NCI-H1417 (cell line): ENCODE data around the gene NETO2.
"Not testable (repeated sequence)": the region's sequence is repeated elsewhere in the genome, so short reads cannot be mapped to it uniquely, and the experiment has no call there.

Experiments used
- DNase-seq, 3 experiments: peaks; one replicate each; lab custom pipeline; 2025; lab: John Stamatoyannopoulos, UW

The NETO2 gene

DNA sequence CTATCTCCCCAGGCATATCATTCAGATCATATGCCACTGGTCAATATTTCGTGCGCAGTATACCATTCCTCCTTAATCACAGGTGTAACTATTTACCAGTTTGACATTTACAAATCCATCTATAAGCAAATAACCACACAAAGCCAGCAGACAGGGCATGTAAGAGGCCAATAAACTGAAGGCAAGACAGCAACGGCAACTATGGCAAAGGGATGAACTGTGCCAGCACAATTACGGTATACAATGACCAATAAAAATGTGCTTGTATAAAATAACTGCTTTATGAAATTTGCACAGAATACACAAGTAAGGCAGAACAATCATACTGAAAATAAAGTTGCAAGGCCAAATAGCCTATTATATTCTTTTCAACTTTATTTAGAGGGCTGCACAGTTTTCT is 9.2 kb downstream of the NETO2 start:
- peak in 1 of 3 experiments; percentile 38 for DNase-seq

DNA sequence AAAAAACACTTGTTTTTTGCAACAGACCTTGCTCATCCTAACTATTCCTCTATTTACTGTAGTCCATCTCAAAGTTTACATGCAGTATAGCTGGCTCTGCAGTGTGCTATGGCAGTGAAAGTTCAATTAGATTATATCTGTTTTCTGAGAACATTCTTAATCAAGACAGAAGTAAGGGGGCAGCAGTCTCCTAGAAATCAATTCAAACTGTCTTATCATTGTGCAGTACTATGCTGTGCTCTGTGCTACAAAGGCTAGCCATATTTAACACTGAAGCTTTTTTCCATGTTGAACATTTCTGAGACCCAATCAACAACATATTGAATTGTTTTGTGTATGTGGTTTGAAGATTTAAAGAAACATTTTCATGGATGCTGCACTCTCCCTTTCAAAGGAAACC is 11.4 kb downstream of the NETO2 start:
- DNase-seq, result no peak

DNA sequence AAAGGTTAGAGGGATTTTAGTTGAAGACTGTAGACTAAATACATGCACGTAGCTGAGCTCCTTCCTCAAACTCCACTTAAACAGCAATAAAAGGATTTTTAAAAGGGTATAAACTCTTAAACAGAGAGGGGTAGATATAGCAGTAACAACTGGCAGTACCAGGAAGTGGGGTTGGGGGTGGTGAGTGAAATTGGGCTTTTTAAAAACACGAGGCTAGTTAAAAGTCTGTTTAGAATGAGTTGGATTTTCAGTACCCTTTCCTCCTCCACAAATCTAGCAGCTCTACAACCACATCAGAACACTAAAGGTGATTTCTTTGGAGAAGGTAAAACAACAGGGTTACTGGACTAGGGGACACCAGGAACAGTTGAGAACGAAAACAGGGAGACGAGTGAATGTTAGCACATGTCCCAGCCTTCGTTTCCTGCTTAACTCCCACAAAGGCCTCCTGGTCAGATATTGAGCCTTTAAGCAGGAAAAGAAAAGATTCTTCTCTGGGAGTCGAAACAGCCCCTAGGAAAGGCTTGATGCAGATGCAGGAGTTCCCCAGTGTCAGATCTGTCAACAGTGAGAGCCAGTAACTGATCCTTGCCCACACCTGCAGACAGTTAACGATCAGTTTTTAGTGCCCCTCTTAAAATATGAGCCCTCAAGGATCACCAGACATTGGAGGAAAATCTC is 13.8 kb downstream of the NETO2 start:
- DNase-seq, result no peak

DNA sequence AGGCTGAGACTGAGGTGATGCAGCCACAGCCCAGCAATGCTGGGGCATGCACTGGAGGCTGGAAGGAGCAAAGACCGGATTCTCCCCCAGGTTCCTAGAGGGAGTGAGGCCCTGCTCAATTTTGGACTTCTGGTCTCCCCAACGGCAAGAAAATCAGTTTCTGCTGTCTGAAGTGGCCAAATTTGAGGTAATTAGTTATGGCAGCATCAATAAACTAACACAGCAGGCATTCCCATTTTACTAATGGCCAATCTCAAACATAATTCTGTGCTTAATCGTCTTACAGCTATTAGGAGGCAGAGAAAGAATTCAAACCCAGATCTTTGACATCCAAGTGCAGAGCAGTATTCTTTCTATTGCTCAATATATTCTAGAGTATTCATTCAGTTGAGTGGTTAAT is 16.2 kb downstream of the NETO2 start:
- peak in 2 of 3 experiments; percentile 1 to 12 for DNase-seq

DNA sequence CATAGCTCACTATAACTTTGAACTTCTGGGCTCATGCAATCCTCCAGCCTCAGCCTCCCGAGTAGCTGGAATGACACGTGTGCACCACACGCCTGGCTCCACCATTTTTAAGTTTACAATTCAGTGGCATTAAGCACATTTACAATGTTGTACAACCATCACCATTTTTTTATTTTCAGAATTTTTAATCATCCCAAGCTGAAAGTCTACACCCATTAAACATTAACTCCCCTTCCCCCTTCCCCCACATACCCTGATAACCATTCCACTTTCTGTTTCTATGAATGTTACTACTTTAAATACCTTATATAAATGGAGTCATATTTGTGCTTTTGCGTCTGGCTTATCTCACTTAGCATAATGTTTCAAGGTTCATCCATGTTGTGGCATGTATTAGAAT is 18.0 kb downstream of the NETO2 start:
- no peak for DNase-seq

DNA sequence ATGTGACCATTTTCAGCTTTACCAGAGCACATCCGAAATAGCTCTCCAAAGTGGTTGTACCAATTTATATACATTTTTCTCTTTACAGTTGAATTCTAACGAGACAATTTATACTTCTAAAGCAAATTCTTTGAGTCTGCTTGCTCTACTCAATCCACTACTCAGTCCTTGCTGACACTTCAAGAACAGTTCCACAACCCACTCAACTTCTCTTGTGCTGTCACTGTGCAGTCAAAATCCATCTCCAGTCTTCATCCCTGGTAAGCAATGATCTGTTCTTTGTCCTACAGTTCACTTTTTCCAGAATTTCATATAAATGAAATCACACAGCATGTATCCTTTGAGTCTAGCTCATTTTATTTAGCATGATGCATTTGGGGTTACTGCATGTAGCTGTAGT is 30.6 kb downstream of the NETO2 start:
- DNase-seq, result no peak

DNA sequence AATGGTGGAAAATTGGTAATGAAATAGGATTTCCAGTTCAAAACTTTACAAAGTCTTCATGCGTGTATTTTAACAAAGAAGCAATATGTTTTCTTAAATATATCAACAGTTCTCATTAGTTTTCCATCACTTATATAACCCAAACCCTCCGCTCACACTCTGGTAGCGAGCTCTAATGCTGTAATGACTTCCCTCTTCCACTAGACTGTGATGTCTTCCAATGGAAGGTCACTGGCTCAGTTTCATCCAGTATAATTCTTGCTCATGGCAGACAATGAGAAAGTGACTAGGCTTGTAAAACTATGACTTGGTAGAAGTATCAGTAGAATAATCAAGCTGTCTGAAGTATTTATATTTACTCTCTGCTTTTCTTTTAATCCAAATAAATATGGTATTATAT is 32.8 kb downstream of the NETO2 start:
- DNase-seq, result no peak

DNA sequence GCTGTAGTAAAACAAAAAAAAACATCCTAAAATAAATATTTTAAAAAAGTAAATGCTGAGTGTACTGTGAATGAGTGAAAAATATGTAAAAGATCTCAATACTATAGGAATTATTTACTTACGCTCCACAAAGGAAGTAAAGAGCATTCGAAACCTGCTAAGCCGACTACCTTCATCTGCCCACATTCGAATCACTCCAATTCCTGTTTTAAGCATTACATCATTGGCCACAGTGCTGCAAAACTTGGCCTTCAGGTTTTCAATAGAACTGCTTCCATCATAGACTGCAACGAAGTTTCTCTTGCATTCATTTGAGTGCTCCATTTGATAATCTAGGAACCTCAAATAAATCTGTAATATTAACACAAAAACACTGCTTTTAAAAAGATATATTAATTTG is 34.4 kb downstream of the NETO2 start:
- no peak for DNase-seq

DNA sequence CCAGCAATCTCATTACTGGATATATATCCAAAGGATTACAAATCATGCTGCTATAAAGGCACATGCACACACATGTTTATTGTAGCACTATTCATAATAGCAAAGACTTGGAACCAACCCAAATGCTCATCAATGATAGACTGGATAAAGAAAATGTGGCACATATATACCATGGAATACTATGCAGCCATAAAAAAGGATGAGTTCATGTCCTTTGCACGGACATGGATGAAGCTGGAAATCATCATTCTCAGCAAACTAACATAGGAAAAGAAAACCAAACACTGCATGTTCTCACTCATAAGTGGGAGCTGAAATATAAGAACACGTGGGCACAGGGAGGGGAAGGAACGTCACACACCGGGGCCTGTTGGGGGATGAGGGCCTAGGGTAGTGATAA is 40.8 kb downstream of the NETO2 start:
- not testable (repeated sequence) for DNase-seq

DNA sequence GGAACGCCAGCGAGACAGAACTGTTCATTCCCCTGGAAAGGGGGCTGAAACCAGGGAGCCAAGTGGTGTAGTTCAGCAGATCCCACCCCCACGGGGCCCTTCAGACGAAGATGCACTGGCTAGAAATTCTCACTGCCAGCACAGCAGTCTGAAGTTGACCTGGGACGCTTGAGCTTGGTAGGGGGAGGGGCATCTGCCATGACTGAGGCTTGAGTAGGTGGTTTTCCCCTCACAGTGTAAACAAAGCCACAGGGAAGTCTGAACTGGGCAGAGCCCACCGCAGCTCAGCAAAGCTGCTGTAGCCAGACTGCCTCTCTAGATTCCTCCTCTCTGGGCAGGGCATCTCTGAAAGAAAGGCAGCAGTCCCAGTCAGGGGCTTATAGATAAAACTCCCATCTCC is 46.6 kb downstream of the NETO2 start:
- DNase-seq, result not testable (repeated sequence)

DNA sequence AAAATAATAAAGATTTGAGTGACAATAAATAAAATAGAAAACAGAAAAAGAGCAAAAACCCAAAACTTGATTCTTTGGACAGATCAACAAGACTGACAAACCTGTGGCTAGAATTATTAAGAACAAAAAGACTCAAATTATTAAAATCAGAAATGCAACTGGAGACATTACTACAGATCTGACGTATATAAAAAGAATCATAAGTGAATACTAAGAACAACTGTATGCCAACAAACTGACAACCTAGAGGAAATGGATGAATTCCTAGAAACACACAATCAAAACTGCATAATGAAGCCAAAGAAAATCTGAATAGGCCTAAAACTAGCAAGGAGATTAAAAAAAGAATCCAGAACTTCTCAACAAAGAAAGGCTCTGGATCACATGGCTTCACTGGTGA is 47.4 kb downstream of the NETO2 start:
- no peak for DNase-seq

DNA sequence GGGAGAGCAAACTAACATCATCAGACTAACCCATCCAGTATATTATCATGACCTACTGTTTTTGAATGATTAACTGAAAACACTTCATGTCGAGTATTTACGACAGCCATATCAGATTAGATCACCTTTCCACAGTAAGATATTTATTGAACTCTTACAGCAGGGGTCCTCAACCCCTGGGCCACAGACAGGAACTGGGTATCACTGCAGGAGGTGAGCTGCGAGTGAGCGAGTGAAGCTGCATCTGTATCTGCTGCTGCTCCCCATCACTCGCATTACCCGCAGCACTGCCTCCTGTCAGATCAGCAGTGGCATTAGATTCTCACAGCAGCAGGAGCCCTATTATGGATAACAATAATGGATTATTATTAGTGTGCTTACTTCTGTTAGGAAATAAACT is 59.5 kb downstream of the NETO2 start:
- DNase-seq, result peak in 1 of 3 experiments; percentile 13

DNA sequence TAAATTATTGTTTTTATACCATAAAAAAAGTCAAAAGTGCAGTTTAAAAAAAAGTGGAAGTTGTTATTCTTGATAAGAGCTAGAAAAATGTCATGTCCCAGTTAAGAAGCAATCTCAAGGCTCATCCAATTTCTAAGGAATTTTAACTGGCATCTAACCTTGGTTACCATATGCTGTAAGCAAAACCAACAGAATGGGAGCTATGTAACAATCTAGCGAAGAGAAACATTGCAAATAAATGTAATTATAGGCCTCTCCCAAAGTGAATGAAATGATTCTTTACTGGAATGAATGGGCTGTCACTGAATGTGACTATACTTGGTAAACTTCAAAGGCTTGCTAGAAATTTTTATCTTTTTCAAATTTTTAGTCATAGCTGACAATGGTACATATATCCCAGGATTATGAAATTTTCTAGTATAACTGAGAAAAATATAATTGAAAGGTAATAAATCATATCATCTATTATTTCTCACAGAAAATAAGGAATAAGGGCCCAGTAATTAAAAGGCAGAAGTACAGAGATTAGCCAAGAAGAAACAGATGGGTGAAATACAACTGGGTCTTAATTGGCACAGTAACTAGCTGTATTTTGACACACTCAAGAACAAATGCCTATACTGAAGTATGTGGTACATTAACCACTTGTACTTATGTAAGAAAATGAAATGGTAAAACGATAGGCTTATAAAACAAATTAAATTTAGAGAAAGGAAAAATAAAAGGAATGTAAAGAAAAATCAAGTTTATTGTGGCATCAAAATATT is 61.5 kb downstream of the NETO2 start:
- no peak for DNase-seq

DNA sequence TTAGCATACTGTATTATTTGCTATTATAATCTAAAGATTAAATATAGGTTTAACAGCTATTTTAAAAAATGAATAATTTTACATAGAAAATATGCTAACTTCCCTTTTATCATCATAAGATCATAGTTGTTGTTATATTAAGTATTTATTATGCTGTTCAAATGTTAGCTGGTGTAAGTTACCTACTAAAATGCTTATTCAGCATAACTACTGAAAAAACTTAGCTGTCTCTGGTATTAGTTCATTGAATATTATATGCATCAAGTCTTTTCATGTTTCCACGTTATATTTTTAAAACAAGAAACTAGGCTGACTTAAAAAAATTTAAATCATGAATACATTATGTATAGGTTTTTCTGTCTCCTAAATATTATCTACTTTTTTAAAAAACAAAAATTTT is 62.6 kb downstream of the NETO2 start:
- DNase-seq, result no peak

DNA sequence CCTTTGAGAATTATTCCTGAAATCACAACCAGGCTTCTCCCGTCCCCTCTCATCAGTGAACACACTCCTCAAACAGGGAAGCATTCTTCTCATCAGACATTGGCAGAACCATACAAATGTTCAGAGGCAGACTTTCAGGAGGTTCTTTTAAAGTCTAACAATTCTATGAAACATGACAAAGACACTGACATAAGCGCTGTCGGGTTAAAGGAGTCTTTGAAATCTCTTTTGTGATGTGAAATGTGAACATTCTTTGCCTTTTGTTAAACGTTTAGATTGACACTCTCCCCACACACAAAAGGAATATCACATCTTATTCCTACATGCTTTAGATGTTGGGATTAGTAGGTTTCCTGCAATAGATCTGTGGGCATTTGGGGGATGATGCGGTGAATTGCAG is 63.9 kb downstream of the NETO2 start:
- no peak for DNase-seq

DNA sequence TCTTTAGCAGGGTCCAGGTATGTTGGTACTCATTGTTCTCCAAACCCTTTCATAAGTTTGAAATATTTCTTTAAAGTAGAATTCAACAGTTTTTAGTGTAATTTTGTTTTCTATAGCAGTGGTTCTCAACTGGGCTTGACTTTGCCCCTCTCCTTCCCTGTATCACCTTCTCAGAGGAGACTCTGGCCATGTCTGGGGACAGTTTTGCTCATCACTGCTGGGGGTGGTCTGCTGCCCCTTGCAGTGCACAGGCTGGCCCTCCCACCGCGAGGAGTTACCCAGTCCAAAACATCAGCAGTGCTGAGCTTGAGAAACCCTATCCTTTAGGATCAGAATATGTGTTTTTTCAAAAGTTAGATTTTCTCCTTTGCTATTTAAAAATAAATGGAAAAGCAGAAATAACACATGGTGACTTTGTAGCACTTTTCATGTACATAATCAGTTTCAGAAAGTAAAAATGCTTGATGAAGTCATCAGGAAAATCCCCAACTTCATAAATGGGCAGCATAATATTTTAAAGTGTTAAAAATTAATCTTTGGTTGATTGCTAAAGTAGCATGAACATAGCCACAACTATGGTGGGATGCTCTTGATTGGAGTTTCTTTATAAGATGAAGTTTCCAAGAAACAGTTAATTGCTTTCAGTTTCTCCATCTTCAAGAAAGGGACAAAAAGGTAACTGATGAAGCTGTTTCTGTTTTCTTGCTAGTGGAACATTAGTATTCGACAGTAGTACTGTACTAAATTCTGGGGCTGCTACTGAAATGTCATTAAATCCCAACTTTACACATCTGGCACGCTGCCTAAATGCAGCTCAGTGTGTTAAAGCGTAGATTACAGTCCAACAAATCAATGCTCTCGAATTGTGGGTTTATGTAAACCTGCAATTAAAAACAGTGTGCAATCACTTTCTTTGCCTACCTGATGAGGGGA is 70.3 kb downstream of the NETO2 start:
- DNase-seq, result peak in 2 of 3 experiments; percentile 44 to 81

DNA sequence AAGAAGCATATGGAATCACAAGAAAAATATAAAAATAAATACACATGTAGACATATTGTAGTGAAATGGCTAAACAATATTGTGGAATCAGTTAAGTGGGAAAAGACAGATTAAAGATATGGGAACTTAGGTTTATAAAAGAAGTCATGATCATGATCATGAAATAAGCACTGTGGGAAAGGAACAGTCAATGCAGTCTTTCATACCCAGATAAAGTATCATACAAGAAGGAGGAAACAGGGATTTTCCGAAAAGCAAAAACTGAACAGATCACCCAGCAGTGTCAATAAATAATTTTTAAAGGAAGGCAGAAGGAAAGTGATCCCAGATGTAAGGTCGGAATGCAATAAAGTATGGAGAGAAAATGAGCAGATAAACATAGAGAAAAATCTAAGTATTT is 71.6 kb downstream of the NETO2 start:
- no peak for DNase-seq

DNA sequence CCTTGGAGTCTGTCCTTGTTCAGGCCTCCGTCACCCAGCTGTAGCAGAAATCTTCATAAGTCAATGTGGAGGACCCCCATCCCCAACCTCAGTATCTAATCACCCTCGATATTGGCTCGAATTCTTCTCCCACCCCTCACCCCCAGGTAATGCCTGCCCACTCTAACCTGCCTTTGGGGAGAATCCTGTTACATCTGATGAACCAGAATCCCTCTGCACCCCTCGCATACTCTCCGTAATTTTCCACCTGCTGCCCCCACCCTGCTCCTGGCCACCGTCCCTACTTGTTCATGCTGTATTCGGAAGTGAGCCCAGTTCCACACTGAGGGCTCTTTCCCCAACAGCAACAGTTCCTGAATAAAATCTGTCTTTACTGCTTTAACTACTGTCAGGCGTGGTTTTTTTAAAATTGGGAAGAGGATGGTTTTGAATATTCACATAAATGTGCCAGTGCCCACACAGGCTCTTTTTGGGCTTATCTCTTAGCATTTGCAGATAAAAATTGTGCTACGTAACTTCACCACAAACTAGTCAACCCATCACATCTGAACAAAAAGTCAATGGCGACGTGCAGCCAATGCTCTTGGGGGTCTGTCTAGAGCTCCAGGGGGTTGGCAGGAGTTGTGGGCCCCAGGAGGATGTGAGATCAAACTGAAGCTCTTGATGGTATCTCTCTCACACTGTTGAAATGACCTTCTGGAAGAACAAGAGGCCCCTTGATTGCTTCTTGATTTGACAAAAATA is 73.7 kb downstream of the NETO2 start:
- DNase-seq, result no peak

DNA sequence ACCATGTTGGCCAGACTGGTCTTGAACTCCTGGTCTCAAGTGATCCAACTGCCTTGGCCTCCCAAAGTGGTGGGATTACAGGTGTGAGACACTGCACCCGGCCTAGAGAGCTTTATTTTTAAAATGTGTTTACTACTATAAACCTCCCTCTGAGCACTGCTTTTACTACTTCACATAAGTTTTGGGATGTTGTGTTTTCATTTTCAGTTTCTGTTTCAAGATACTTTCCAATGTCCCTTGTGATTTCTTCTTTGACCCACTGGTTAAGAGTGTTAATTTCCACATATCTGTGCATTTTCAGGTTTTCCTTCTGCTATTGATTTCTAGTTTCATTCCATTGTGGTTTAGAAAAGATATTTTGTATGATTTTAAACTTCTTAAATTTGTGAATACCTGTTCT is 74.4 kb downstream of the NETO2 start:
- no peak for DNase-seq

DNA sequence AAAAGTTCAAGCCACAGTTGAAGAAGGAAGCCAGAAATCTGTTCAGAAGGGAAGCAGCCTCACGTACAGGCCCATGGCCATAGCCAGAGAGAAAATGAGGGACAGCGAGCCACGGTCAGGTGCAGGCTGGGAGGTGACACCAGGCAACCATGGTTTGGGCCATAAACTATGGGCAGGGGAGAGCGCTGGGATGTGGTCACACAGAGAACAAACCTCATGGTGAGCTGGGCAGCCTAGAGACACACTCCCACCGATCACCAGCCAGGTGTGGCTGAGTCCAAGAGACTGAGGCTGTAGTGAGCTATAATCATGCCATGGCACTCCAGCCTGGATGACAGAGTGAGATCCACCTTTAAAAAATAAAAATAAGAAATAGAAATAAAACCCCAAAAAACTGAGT is 76.5 kb downstream of the NETO2 start:
- no peak for DNase-seq

DNA sequence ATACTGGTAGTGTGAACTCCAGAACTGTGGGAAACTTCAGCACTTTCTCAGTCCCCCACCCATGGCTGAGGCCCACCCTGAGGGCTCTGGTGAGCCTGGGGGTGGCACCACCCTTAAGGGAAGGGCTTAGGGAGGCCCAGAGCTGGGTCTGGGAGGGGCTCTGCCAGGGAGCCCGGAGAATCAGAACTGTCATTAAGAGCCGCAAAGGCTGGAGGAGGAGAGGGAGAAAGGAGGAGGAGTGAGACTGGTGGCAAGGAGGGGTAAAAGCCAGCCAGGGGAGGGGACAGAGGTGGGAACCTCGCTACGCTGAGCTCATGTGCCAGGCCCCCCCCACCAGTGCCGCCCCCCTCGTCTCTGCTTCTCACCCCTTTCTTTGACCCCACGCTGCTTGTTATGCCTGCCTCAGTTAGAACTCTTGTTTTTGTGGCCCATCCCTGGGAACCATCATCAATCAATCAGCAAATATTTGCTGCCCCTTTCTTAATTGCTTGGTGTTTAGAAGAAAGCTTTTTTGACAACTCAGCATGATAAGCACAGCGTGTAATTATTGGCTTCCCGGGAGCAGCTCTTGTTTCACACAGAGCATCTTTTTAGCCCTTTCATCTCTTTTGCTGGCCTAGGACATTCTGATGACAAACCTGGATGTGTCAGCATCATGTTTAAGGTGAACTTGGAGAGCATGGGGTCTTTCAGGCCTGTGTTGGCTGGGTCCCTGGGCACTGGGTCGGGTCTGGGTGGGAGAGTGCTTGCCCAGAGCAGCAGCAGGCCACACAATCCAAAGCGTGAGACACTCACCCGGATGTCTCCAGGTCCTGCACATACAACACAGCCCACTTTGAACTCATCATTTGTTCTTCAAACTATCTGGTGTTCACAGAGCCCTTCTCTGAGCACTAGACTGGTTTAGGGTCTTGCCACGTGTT is 77.7 kb downstream of the NETO2 start:
- DNase-seq, result peak in 2 of 3 experiments; percentile 82 to 91
